H1 (cell line): ENCODE results near the gene PIMREG. TPM values are rescaled to one million over a fixed set of nuclear protein-coding genes. Genes with fewer than 3 reads are reported as not detected.

Source experiments
- BRCA1 ChIP-seq: IDR thresholded peaks from 2 replicates; pipeline ENCODE4 v1.6.1; 2012; ENCODE audit warnings: low read depth, low read length, improper control_type of control experiment
- GTF2F1 ChIP-seq: IDR thresholded peaks from 2 replicates; pipeline ENCODE4 v1.6.1; 2012; ENCODE audit warnings: low read depth, low read length, improper control_type of control experiment, borderline replicate concordance
- HDAC6 ChIP-seq: IDR thresholded peaks from one replicate; pipeline ENCODE4 v1.7.1; 2012; ENCODE audit warnings: low read depth, mild to moderate bottlenecking, inconsistent platforms, low read length, moderate library complexity
- SP4 ChIP-seq: IDR thresholded peaks from 2 replicates; pipeline ENCODE4 v1.6.1; 2012; ENCODE audit warnings: low read length, inconsistent platforms
- polyA plus RNA-seq, 7 experiments: library from polyadenylated mRNA; depleted of rRNA in 3 of 7; stranded (reverse) in 5 of 7; unstranded in 2 of 7; fragments of >200 nt in 5 of 7; fragments of 200-250 nt in 2 of 7; gene quantifications; 1 replicate in 5 of 7; 2 replicates in 1 of 7; 4 replicates in 1 of 7; pipeline versions ENCODE4 v1.2.1 to v1.2.3, GENCODE V29; 2011 to 2013; ENCODE audit warnings: missing spikeins in 2 of 7, mixed read lengths in 2 of 7
- total RNA-seq: library from RNA; stranded (reverse); fragmentation: NEBNext Ultra II Directional; extraction: Animal tissue kit (Norgen Biotek cat#: 25700); gene quantifications from 2 replicates; pipeline ENCODE4 v1.2.1, GENCODE V29; 2021
- TF ChIP-seq, protein P1 (sequence below): IDR thresholded peaks from 2 replicates; pipeline ENCODE4 v1.6.1; 2012; ENCODE audit warnings: inconsistent platforms

The PIMREG gene
- total and polyA plus RNA-seq, 2 of the 8 experiments (the other 6 are each of a cell fraction or from before 2014, with no cell fraction given), result 133 to 148 TPM

DNA sequence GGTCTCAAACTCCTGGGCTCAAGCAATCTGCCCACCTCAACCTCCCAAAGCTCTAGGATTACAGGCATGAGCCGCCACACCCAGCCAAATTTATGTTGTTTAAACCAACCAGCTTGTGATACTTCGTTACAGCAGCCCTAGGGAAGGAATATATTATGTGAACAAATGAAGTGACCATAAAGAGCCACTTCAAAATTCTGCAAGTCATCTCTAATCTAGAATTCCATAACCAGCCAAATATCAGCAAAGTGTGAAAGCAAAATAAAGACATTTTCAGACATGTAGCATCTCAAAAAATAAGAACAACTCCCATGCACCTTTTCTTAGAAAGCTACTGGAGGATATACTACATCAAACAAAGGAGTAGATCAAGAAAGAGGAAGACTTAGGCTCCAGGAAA is 45.3 kb upstream of the PIMREG start (continued):
- TF ChIP-seq BRCA1 (no peak), GTF2F1 (no peak), HDAC6 (no peak), SP4 (no peak)
- TF ChIP-seq, protein P1, sequence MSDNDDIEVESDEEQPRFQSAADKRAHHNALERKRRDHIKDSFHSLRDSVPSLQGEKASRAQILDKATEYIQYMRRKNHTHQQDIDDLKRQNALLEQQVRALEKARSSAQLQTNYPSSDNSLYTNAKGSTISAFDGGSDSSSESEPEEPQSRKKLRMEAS, result no peak
